ENCODE results near the gene PPIE.

DNA sequence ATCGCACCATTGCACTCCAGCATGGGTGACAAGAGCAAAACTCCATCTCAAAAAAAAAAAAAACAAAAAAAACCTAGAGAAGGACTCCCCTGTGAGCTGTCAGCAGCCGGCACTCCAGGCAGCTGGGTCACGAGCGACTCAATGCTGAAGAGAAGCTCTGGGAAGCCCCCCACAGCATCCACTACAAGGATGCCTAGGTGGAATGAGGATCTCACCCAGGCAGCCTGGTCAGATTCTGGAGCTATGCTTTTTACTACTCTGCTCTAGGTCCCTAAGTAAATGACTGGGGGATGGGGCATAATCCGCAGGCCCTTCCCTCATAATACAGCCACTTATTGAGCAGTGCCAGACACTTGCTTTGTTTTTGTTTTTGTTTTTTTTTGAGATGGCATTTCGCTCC lies 43.4 kb downstream of the PPIE start:
- TF ChIP-seq POLR2AphosphoS5 (IDR thresholded peaks at IDR 0.05; ENCODE audit: borderline replicate concordance, low read depth, low read length) = no peak
- TF ChIP-seq EZH2 (IDR thresholded peaks at IDR 0.05) = no peak

Measured in SK-N-MC (cell line).